ENCODE data around the gene TMEM178B.
"Not testable (repeated sequence)": the region's sequence is repeated elsewhere in the genome, so short reads cannot be mapped to it uniquely, and the experiment has no call there.

The TMEM178B gene

GRCh38 chr7:141074162-141074991 lies 513 bp downstream of the TMEM178B start:
- DNase-seq, result no peak

GRCh38 chr7:141074997-141075396 lies 1.1 kb downstream of the TMEM178B start:
- DNase-seq, result no peak

- DNase-seq, result no peak
Observed at GRCh38 chr7:141076377-141076776, 2.5 kb downstream of the TMEM178B start.

GRCh38 chr7:141079219-141079618 lies 5.4 kb downstream of the TMEM178B start:
- DNase-seq, result no peak

- DNase-seq, result not testable (repeated sequence)
Observed at GRCh38 chr7:141089490-141089889, 15.6 kb downstream of the TMEM178B start.

- DNase-seq, result no peak
Observed at GRCh38 chr7:141094336-141095070, 20.6 kb downstream of the TMEM178B start.

DNA sequence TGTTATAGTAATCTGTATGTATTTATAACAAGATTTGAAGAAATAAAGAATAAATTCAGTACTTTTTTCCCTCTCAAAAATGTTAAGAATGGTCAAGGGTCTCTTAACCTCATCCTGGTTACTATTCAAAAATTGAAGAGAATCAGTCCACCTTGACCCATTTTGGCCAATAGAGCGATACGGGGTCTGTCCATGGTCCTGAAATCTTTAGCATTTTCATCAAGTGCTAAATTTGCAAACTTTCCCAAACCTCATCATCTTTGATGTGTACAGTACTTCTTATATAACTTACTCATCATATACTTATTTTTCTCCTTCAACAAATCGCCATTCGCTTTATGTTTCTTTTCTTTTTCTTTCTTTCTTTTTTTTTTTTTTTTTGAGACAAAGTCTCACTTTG lies 23.6 kb downstream of the TMEM178B start:
- DNase-seq, result peak; percentile 4

DNA sequence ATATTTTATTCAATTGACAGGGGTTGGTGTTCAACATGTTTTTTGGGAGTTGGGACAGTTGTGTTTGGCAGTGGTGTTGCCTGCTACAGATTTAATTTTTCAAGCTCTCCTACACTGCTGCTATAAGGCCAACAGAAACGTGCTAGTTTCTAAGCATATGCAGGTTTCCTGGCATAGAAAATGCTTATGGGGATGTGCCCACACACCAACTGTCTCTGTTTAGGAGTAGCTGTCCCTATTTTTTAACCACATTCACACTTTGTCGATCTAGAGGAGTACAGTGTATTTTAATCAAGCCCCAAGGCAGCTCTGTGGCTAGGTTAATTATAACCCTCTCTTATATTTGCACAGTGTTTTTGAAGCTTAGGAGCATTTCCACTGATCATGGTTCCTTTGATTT lies 28.6 kb downstream of the TMEM178B start:
- DNase-seq, result no peak

DNA sequence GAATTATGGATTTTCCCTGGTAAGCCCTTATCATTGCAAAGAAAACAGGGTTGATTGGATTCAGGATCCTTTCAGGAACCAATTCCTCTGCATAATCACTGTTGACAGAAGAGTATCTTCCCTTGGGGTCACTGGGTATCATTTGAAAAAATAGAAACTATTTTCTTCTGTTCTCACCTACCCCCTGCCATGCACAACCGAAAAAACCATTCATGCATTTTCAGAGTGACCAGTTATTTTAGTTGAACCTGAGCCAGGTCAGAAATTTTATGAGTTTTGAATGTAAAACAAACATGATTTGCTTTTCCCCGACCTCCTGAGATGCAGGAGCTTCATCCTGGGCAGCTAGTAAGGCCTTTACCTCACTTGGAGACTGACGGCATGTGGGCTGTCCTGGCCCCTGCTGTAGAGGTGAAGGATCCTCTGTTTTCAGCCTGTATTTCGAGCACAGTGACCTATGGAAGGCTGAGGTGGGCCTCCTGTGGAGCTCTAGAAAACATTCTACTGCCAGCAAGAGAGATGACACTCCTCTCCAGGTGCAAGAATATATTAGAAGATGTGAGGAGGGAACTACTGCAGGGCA lies 30.1 kb downstream of the TMEM178B start:
- no peak for DNase-seq

GRCh38 chr7:141113131-141113530 lies 39.3 kb downstream of the TMEM178B start:
- no peak for DNase-seq

- DNase-seq, result no peak
Observed at GRCh38 chr7:141114029-141114664, 40.3 kb downstream of the TMEM178B start.

DNA sequence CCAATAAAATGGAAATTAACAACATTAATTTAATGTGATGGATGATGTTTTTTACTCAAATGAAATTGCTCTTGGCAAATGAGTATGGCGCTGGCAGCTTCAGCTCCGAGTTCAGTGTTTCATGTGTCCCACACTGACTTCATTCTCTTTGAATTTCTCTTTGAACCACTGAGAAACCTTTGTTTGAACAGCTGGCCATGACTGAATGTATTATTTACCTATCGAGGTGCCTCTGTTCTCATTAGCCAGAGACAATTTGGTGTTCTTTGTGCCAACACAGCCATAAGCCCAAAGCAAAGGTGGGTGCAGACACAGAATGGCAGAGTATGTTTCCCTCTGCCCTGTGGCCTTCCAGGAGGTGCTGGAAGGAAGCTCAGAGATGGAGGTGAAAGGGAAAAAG lies 42.1 kb downstream of the TMEM178B start:
- no peak for DNase-seq

DNA sequence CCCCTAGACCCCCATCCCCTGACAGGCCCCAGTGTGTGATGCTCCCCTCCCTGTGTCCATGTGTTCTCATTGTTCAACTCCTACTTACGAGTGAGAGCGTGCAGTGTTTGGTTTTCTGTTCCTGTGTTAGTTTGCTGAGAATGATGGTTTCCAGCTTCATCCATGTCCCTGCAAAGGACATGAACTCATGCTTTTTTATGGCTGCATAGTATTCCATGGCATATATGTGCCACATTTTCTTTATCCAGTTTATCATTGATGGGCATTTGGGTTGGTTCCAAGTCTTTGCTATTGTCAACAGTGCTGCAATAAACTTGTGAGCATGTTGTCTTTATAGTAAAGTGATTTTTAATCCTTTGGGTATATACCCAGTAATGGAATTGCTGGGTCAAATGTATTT lies 42.8 kb downstream of the TMEM178B start:
- not testable (repeated sequence) for DNase-seq

DNA sequence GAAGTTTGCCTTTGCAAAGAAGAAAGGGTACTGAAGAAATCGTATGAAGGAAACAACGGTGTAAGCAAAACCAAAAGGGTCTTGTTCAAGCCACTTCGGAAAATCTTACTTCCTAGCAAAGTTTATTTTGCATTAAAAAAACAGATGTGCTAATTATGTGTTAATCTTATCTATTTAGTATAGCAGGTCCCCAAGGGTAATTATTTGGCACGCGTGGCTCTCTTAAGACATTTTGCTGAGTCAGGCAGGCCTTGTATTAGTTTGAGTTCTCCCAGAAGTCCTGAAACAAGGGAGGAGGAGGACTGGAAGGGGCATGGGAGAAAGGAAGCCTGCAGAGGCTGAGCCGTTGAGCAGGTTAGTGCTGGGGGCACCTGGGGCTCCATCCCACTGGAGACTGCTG lies 44.9 kb downstream of the TMEM178B start:
- DNase-seq, result no peak

- DNase-seq, result no peak
Observed at GRCh38 chr7:141119187-141119586, 45.3 kb downstream of the TMEM178B start.

GRCh38 chr7:141122736-141123135 lies 48.9 kb downstream of the TMEM178B start:
- no peak for DNase-seq

GRCh38 chr7:141123522-141123921 lies 49.7 kb downstream of the TMEM178B start:
- DNase-seq, result no peak

GRCh38 chr7:141126107-141126506 lies 52.2 kb downstream of the TMEM178B start:
- no peak for DNase-seq

GRCh38 chr7:141128506-141128905 lies 54.6 kb downstream of the TMEM178B start:
- DNase-seq, result no peak

DNA sequence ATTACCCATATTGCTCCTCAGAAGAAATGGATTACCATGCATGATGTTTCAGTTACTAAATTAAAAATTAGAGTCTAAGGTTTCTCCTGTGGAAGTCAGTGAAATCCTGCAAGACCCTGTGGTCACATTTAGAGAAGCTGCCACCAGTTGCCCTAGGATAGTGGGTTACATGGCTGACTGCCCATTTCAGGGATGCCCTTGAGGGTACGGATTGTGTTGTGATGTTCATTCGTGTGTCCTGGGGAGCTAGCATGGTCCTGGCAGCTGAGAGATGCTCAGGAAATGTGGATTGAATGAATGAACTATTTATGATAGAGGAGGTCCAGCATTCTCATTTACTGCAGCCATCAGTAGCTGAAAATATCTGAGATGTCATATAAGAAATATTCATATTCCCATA lies 55.1 kb downstream of the TMEM178B start:
- DNase-seq, result no peak

DNA sequence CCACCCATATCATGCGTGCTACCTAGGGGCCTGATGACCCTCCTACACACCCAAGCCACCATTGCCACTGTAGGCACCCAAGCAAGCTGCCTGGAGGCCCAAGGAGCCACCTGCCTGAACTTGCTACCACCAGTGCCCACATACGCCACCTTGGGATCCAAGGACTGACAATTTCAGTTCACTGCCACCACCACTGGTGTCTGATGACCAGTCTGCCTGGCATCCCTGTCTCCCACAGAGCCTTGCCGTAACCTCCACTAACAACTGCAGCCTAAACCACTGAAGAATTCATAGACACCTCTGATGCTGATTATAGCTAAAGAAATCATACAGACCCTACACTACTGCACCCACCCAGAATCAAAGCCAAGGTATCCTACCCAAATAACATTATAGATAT lies 58.8 kb downstream of the TMEM178B start:
- no peak for DNase-seq

GRCh38 chr7:141133646-141134045 lies 59.8 kb downstream of the TMEM178B start:
- DNase-seq, result no peak

DNA sequence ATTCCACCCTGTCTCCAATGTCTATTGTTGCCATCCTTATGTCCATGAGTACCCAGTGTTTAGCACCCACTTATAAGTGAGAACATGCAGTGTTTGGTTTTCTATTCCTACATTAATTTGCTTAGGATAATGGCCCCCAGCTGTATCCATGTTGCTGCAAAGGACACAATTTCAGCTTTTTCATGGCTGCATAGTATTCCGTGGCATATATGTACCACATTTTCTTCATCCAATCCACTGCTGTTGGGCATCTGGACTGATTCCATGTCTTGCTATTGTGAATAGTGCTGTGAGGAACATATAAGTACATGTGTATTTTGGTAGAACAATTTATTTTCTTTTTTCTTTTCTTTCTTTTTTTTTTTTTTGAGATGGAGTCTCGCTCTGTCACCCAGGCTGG lies 68.2 kb downstream of the TMEM178B start:
- no peak for DNase-seq
